GM12878 (cell line): Measurements from ENCODE around the gene SETBP1. TPM values are rescaled to one million over a fixed set of nuclear protein-coding genes. Genes with fewer than 3 reads are reported as not detected.

Source experiments
- ATAC-seq: fragments of 200-7000 bp; cut with Tn5 transposase; 3 replicates; pipeline ENCODE4 v1.9.1; 2020; ENCODE audit warnings: mild to moderate bottlenecking, moderate library complexity
- BruUV-seq: library from RNA; stranded (reverse); fragments of 400-500 nt; replicated peaks from 2 replicates; lab custom pipeline; 2021; lab: Mats Ljungman, UMichigan
- CTCF ChIA-PET: fragments of 300-600 bp; sonication (Branson Sonifier 250); formaldehyde crosslinking; extraction: SDS; loops from one replicate; lab custom pipeline; 2021; ENCODE audit warnings: inconsistent platforms; lab: Yijun Ruan, JAX
- POLR2A ChIA-PET: fragments of 350-600 bp; formaldehyde crosslinking; extraction: SDS; loops from one replicate; lab custom pipeline; 2021; ENCODE audit warnings: inconsistent platforms; lab: Charles Lee
- RAD21 ChIA-PET: fragments of 300-600 bp; sonication (Branson Sonifier 250); formaldehyde crosslinking; loops from one replicate; lab custom pipeline; 2023; ENCODE audit warnings: antibody characterized with exemption; ENCODE audit not compliant: unreplicated experiment; lab: Charles Lee
- SMC1A ChIA-PET: fragments of 300-600 bp; sonication (Branson Sonifier 250); formaldehyde crosslinking; loops from one replicate; lab custom pipeline; 2023; ENCODE audit not compliant: unreplicated experiment, uncharacterized antibody; lab: Charles Lee
- DNase-seq: peaks from one replicate; pipeline ENCODE4 v3.0.0-alpha.2; 2011; ENCODE audit warnings: low read depth, low spot score
- FAIRE-seq: peaks from 3 replicates; lab custom pipeline; 2011; peaks lifted over from hg19 to GRCh38; lab: Jason Lieb, UNC
- H2AFZ ChIP-seq: 2 replicates; pipeline ENCODE4 v1.6.0; 2011; ENCODE audit warnings: low read depth, low read length, control low read depth; ENCODE audit not compliant: control insufficient read depth
- H3K27ac ChIP-seq: 2 replicates; pipeline ENCODE4 v1.5.1; 2011; ENCODE audit warnings: control low read depth; ENCODE audit not compliant: control insufficient read depth, insufficient read depth
- H3K27me3 ChIP-seq, 2 experiments: replicated peaks in 1 of 2; 2 replicates each; pipeline versions ENCODE4 v1.6.0 to v1.6.1; 2011; ENCODE audit warnings: low read length in 1 of 2; ENCODE audit not compliant: control insufficient read depth in 2 of 2, insufficient read depth in 2 of 2
- H3K36me3 ChIP-seq, 2 experiments: 2 replicates each; pipeline ENCODE4 v1.5.1; 2011; ENCODE audit warnings: low read length in 1 of 2; ENCODE audit not compliant: control insufficient read depth in 2 of 2, insufficient read depth in 2 of 2
- H3K4me1 ChIP-seq: 2 replicates; pipeline ENCODE4 v1.6.1; 2011; ENCODE audit warnings: mild to moderate bottlenecking, low read length, moderate library complexity, mixed read lengths; ENCODE audit not compliant: control insufficient read depth, insufficient read depth
- H3K4me2 ChIP-seq: 2 replicates; pipeline ENCODE4 v1.6.0; 2011; ENCODE audit warnings: control low read depth; ENCODE audit not compliant: control insufficient read depth, insufficient read depth
- H3K4me3 ChIP-seq: fragments of 200-600 bp; sonication (generic); 2 replicates; pipeline ENCODE4 v1.5.1; 2016
- H3K79me2 ChIP-seq: 2 replicates; pipeline ENCODE4 v1.6.0; 2011; ENCODE audit warnings: low read length; ENCODE audit not compliant: control insufficient read depth, insufficient read depth
- H3K9ac ChIP-seq: 2 replicates; pipeline ENCODE4 v1.8.0; 2011; ENCODE audit warnings: low read length, control low read depth, mixed read lengths; ENCODE audit not compliant: control insufficient read depth, insufficient read depth
- H3K9me3 ChIP-seq: replicated peaks from 3 replicates; pipeline ENCODE4 v1.5.1; 2011; ENCODE audit warnings: mild to moderate bottlenecking, low read length; ENCODE audit not compliant: control insufficient read depth, insufficient read depth
- H4K20me1 ChIP-seq: 2 replicates; pipeline ENCODE4 v1.6.0; 2011; ENCODE audit not compliant: control insufficient read depth, insufficient read depth
- CTCF ChIP-seq, 3 experiments: IDR thresholded peaks in 2 of 3; conservative IDR thresholded peaks in 1 of 3; 2 replicates each; pipeline ENCODE4 v1.5.1; 2011; ENCODE audit warnings: low read depth in 3 of 3, low read length in 3 of 3, mild to moderate bottlenecking in 3 of 3, control low read depth in 2 of 3, moderate library complexity in 2 of 3, inconsistent platforms in 1 of 3, mixed read lengths in 1 of 3; ENCODE audit not compliant: control insufficient read depth in 2 of 3, insufficient read depth in 1 of 3; ENCODE audit errors: extremely low read depth in 1 of 3
- EGR1 ChIP-seq, 2 experiments: IDR thresholded peaks; 1 replicate in 1 of 2; 2 replicates in 1 of 2; pipeline ENCODE4 v1.6.1; 2011 to 2012; ENCODE audit warnings: low read depth in 2 of 2, low read length in 2 of 2, borderline replicate concordance in 1 of 2, mild to moderate bottlenecking in 1 of 2, moderate library complexity in 1 of 2
- FOS ChIP-seq: IDR thresholded peaks from 3 replicates; pipeline ENCODE4 v1.6.1; 2011; ENCODE audit warnings: borderline replicate concordance; ENCODE audit not compliant: insufficient read length; ENCODE audit errors: extremely low read depth
- FOXM1 ChIP-seq: IDR thresholded peaks from 2 replicates; pipeline ENCODE4 v1.6.1; 2012; ENCODE audit warnings: low read depth, mild to moderate bottlenecking, inconsistent platforms, low read length, moderate library complexity
- IKZF2 ChIP-seq, 2 experiments: fragments of 450-650 bp; IDR thresholded peaks; 2 replicates each; pipeline ENCODE4 v1.6.1; 2017; ENCODE audit warnings: mild to moderate bottlenecking in 2 of 2, moderate library complexity in 2 of 2
- NR2C1 ChIP-seq: fragments of 450-650 bp; IDR thresholded peaks from 2 replicates; pipeline ENCODE4 v1.6.1; 2017; ENCODE audit warnings: antibody characterized with exemption, mild to moderate bottlenecking, moderate library complexity
- RUNX3 ChIP-seq: IDR thresholded peaks from 2 replicates; pipeline ENCODE4 v1.6.1; 2012; ENCODE audit warnings: low read length, inconsistent platforms
- SMC3 ChIP-seq: IDR thresholded peaks from 2 replicates; pipeline ENCODE4 v1.6.1; 2011; ENCODE audit warnings: low read length, improper control_type of control experiment, borderline replicate concordance
- SUPT20H ChIP-seq: IDR thresholded peaks from 2 replicates; pipeline ENCODE4 v1.6.1; 2011; ENCODE audit warnings: low read depth, mild to moderate bottlenecking, low read length, moderate library complexity, borderline replicate concordance; ENCODE audit not compliant: control insufficient read depth
- TCF12 ChIP-seq: IDR thresholded peaks from 2 replicates; pipeline ENCODE4 v1.6.1; 2011; ENCODE audit warnings: low read depth, mild to moderate bottlenecking, low read length
- ZSCAN29 ChIP-seq: fragments of 450-650 bp; IDR thresholded peaks from 2 replicates; pipeline ENCODE4 v1.6.1; 2017; ENCODE audit warnings: mild to moderate bottlenecking, moderate library complexity
- WGBS: methylation state at CpG from one replicate; pipeline ENCODE4 v1.1.6; 2016; ENCODE audit warnings: low lambda C conversion rate; ENCODE audit not compliant: insufficient replicate concordance, insufficient coverage; ENCODE audit errors: missing lambda C conversion rate; 5-methylcytosine and 5-hydroxymethylcytosine counted together
- in situ Hi-C: fragments of 300-500 bp; cut with MboI; formaldehyde crosslinking; loops from 9 replicates; pipeline ENCODE4 v1.14.3; 2018; ENCODE audit warnings: mixed read lengths
- intact Hi-C: fragments of 100-400 bp; cut with micrococcal nuclease; formaldehyde crosslinking; loops from one replicate; pipeline ENCODE4 v1.14.2; 2022; ENCODE audit not compliant: unreplicated experiment
- polyA plus RNA-seq, 11 experiments: library from polyadenylated mRNA; depleted of rRNA in 4 of 11; unstranded in 6 of 11; stranded (reverse) in 5 of 11; fragments of >200 nt; fragmentation: Nextera tagmentation in 4 of 11; fragmentation: Illumina TruSeq in 1 of 11; extraction: Ambion mirVana in 4 of 11; extraction: Trizol in 1 of 11; gene quantifications; 1 replicate in 1 of 11; 2 replicates in 10 of 11; pipeline versions ENCODE4 v1.2.1 to v1.2.3, GENCODE V29; 2011 to 2016; ENCODE audit warnings: inconsistent platforms in 2 of 11, missing spikeins in 2 of 11, low read depth in 1 of 11
- total RNA-seq, 4 experiments: library from RNA; depleted of rRNA in 3 of 4; stranded (reverse); fragments of >200 nt in 3 of 4; fragmentation: Illumina TruSeq in 1 of 4; extraction: Trizol in 1 of 4; gene quantifications; 2 replicates each; pipeline versions ENCODE4 v1.2.1 to v1.2.3, GENCODE V29; 2013 to 2021

SETBP1 gene
- total and polyA plus RNA-seq, 10 of the 15 experiments (the other 5 are each of a cell fraction or from before 2014, with no cell fraction given): 0.99 to 29.7 (median 8.3) TPM

GRCh38 chr18:44771572-44771955 is 90.9 kb downstream of the SETBP1 start:
- H3K4me1 ChIP-seq: no peaks in the 10 kb centered on the region
- H3K27ac ChIP-seq: no peak overlapping the region
- no peaks in the 10 kb centered on the region for H3K9me3 ChIP-seq
- ChIA-PET SMC1A (interaction anchor here (0.6 to 2.1 kb wide), 4 partner anchors 9 to 25 kb away, joined by 3 to 7 read pairs (median 6); no protein-coding TSS in a partner anchor), RAD21 (interaction anchor here (1.0 kb wide), 1 partner anchor 12 kb away, joined by 3 read pairs; no protein-coding TSS in a partner anchor), CTCF (no interaction called here), POLR2A (no interaction called here)
- no peaks in the 10 kb centered on the region for H4K20me1 ChIP-seq
- H3K4me2 ChIP-seq: no peak overlapping the region
- H3K36me3 ChIP-seq: no peaks in the 10 kb centered on the region; a peak in 1 of 4 replicates
- no peak overlapping the region for H3K4me3 ChIP-seq
- DNase-seq (no peak), FAIRE-seq (no peak), ATAC-seq (no peak)
- no TSS peak for BruUV-seq
- no peak overlapping the region for H2AFZ ChIP-seq
- H3K27me3 ChIP-seq: no peaks in the 10 kb centered on the region
- H3K9ac ChIP-seq: no peak overlapping the region
- no peaks in the 10 kb centered on the region for H3K79me2 ChIP-seq
- no peak for TF ChIP-seq SMC3
- TF ChIP-seq NR2C1: 0 out of 2 replicates have a peak, but pooled peaks have one; percentile 8
- in situ Hi-C loops (no loop called here), intact Hi-C loops (no loop called here)
- whole genome bisulfite sequencing: 49% methylated on average over 5 of the region's 5 CpGs

- no peak overlapping the region for H2AFZ ChIP-seq
- H3K4me3 ChIP-seq: no peak overlapping the region
- no peak overlapping the region for H3K9ac ChIP-seq
- in situ Hi-C loops: no loop called here
- no peaks in the 10 kb centered on the region for H3K27me3 ChIP-seq
- intact Hi-C loops: no loop called here
- FAIRE-seq (no peak), DNase-seq (no peak), ATAC-seq (peak; percentile 32; the same call in 2 of the 3 replicates)
- no peaks in the 10 kb centered on the region for H3K4me1 ChIP-seq
- H4K20me1 ChIP-seq: no peaks in the 10 kb centered on the region
- SMC1A ChIA-PET: interaction anchor here (0.7 to 2.1 kb wide), 6 partner anchors 8 to 89 kb away, joined by 3 to 7 read pairs (median 6); no protein-coding TSS in a partner anchor
- WGBS: 67% methylated on average over 14 of the region's 14 CpGs
- no TSS peak for BruUV-seq
- CTCF ChIA-PET: interaction anchor here (1.3 kb wide), 1 partner anchor 9 kb away, joined by 3 read pairs; no protein-coding TSS in a partner anchor
- H3K79me2 ChIP-seq: no peaks in the 10 kb centered on the region
- H3K9me3 ChIP-seq: no peaks in the 10 kb centered on the region
- RAD21 ChIA-PET: interaction anchor here (1.0 kb wide), 1 partner anchor 13 kb away, joined by 3 read pairs; no protein-coding TSS in a partner anchor
- no peak overlapping the region for H3K4me2 ChIP-seq
- no peak overlapping the region for H3K27ac ChIP-seq
- no peaks in the 10 kb centered on the region; a peak in 1 of 4 replicates for H3K36me3 ChIP-seq
- POLR2A ChIA-PET: no interaction called here
- no peak for TF ChIP-seq IKZF2 (IDR thresholded peaks at IDR 0.05)
- TF ChIP-seq TCF12: no peak
- no peak for TF ChIP-seq SUPT20H
- no peak for TF ChIP-seq RUNX3
- no peak for TF ChIP-seq EGR1 (IDR thresholded peaks at IDR 0.05; ENCODE audit: borderline replicate concordance in 1 of 2, low read depth in 2 of 2, low read length in 2 of 2)
- TF ChIP-seq CTCF (IDR thresholded peaks at IDR 0.05 in 2 of 3, conservative IDR thresholded peaks at IDR 0.05 in 1 of 3; ENCODE audit: control insufficient read depth in 2 of 3, extremely low read depth in 1 of 3, insufficient read depth in 1 of 3, low read depth in 3 of 3, low read length in 3 of 3): no peak
- TF ChIP-seq FOS: no peak
- TF ChIP-seq ZSCAN29: no peak
- TF ChIP-seq FOXM1: no peak
Measured at GRCh38 chr18:44771956-44772917, 91.5 kb downstream of the SETBP1 start.
